Measurements from ENCODE around the gene GTPBP4. TPM values are rescaled to one million over a fixed set of nuclear protein-coding genes. Genes with fewer than 3 reads are reported as not detected.

The GTPBP4 gene
- total and polyA plus RNA-seq, 2 of the 13 experiments (the other 11 are each of a cell fraction or from before 2014, with no cell fraction given): 24.1 to 85.5 TPM

- TF ChIP-seq ZNF281 (CRISPR knock-in tag; IDR thresholded peaks at IDR 0.05; ENCODE audit: borderline replicate concordance) (no peak), CSRNP1 (CRISPR knock-in tag; IDR thresholded peaks at IDR 0.05) (0 out of 2 replicates have a peak, but pooled peaks have one; percentile 37), ZNF292 (CRISPR knock-in tag; IDR thresholded peaks at IDR 0.05; ENCODE audit: borderline replicate concordance, low read depth) (peak; percentile 70; the same call in 1 of the 2 replicates), ZNF296 (CRISPR knock-in tag; conservative IDR thresholded peaks at IDR 0.05) (no peak), SNAPC4 (CRISPR knock-in tag; IDR thresholded peaks at IDR 0.05) (peak; percentile 49; the same call in 1 of the 2 replicates), SIX4 (CRISPR knock-in tag; IDR thresholded peaks at IDR 0.05) (no peak), SRSF4 (IDR thresholded peaks at IDR 0.05; ENCODE audit: low read depth, low read length, poor library complexity, severe bottlenecking) (no peak), ZNF883 (CRISPR knock-in tag; IDR thresholded peaks at IDR 0.05; ENCODE audit: not compliant biosample characterization) (no peak), HMG20A (CRISPR knock-in tag; IDR thresholded peaks at IDR 0.05; ENCODE audit: borderline replicate concordance) (no peak), IKZF4 (CRISPR knock-in tag; IDR thresholded peaks at IDR 0.05; ENCODE audit: borderline replicate concordance, low read depth, not compliant biosample characterization) (no peak), NR2F1 (CRISPR knock-in tag; IDR thresholded peaks at IDR 0.05) (no peak; a peak in 1 of 4 replicates), ZNF776 (CRISPR knock-in tag; IDR thresholded peaks at IDR 0.05) (no peak), CEBPZ (IDR thresholded peaks at IDR 0.05; ENCODE audit: low read length) (no peak)
Measured at GRCh38 chr10:964988-965417, 23.2 kb upstream of the GTPBP4 start (continued).

Data from HepG2 (cell line).